CD8-positive, alpha-beta memory T cell (primary cell): ENCODE measurements around the gene DNAJC9. TPM values are rescaled to one million over a fixed set of nuclear protein-coding genes. Genes with fewer than 3 reads are reported as not detected.
"Not testable (repeated sequence)": the region's sequence is repeated elsewhere in the genome, so short reads cannot be mapped to it uniquely, and the experiment has no call there.

Experiments
- CTCF ChIA-PET: fragments of 350-600 bp; sonication (Branson Sonifier 250); formaldehyde crosslinking; loops from one replicate; lab custom pipeline; 2021; ENCODE audit warnings: antibody characterized with exemption; lab: Charles Lee
- POLR2A ChIA-PET: fragments of 350-600 bp; sonication (Branson Sonifier 250); formaldehyde crosslinking; loops from one replicate; lab custom pipeline; 2021; ENCODE audit warnings: antibody characterized with exemption; lab: Charles Lee
- DNase-seq, 5 donors: peaks; one replicate each; pipeline versions ENCODE4 v3.0.0 to v3.0.0-alpha.2; 2020 to 2022; ENCODE audit warnings: mixed read lengths in 1 of 5
- H3K27ac ChIP-seq: one replicate; pipeline ENCODE4 v1.7.0; 2013; ENCODE audit warnings: low read depth, mild to moderate bottlenecking, low read length, moderate library complexity
- H3K27me3 ChIP-seq: 2 replicates; pipeline ENCODE4 v1.7.0; 2013; ENCODE audit warnings: low read length, mild to moderate bottlenecking; ENCODE audit not compliant: insufficient read depth, poor library complexity, severe bottlenecking
- H3K36me3 ChIP-seq: 2 replicates; pipeline ENCODE4 v1.7.0; 2013; ENCODE audit warnings: mild to moderate bottlenecking, low read length, moderate library complexity; ENCODE audit not compliant: insufficient read depth
- H3K4me1 ChIP-seq: 2 replicates; pipeline ENCODE4 v1.7.0; 2013; ENCODE audit warnings: mild to moderate bottlenecking, low read length, moderate library complexity; ENCODE audit not compliant: insufficient read depth
- H3K4me3 ChIP-seq: 2 replicates; pipeline ENCODE4 v1.7.0; 2013; ENCODE audit warnings: mild to moderate bottlenecking, low read length
- H3K9me3 ChIP-seq: 2 replicates; pipeline ENCODE4 v1.7.0; 2013; ENCODE audit warnings: mild to moderate bottlenecking, low read length
- H3K27ac Mint-ChIP-seq, 8 donors: one replicate each; pipeline ENCODE4 v1.8.0; 2020 to 2021; ENCODE audit warnings: mixed read lengths in 8 of 8, mild to moderate bottlenecking in 6 of 8, inconsistent platforms in 3 of 8, moderate library complexity in 3 of 8
- H3K27me3 Mint-ChIP-seq, 2 donors: one replicate each; pipeline ENCODE4 v1.8.0; 2020 to 2021; ENCODE audit warnings: mixed read lengths in 2 of 2, mild to moderate bottlenecking in 1 of 2, moderate library complexity in 1 of 2
- H3K36me3 Mint-ChIP-seq, 3 donors: one replicate each; pipeline ENCODE4 v1.8.0; 2020 to 2021; ENCODE audit warnings: mixed read lengths in 3 of 3, inconsistent platforms in 1 of 3, mild to moderate bottlenecking in 1 of 3
- H3K4me1 Mint-ChIP-seq, 3 donors: one replicate each; pipeline ENCODE4 v1.8.0; 2020 to 2021; ENCODE audit warnings: mixed read lengths in 3 of 3, inconsistent platforms in 1 of 3, mild to moderate bottlenecking in 1 of 3
- H3K4me3 Mint-ChIP-seq, 7 donors: one replicate each; pipeline ENCODE4 v1.8.0; 2020 to 2021; ENCODE audit warnings: mixed read lengths in 7 of 7, mild to moderate bottlenecking in 6 of 7, moderate library complexity in 4 of 7, inconsistent platforms in 2 of 7
- H3K9me3 Mint-ChIP-seq, 5 donors: one replicate each; pipeline ENCODE4 v1.8.0; 2020 to 2022; ENCODE audit warnings: mixed read lengths in 5 of 5, mild to moderate bottlenecking in 3 of 5, moderate library complexity in 2 of 5, inconsistent platforms in 1 of 5
- polyA plus RNA-seq: library from polyadenylated mRNA; unstranded; fragments of 300-500 nt; fragmentation: Illumina TruSeq; gene quantifications from one replicate; pipeline ENCODE4 v1.2.3, GENCODE V29; 2021
- total RNA-seq, 2 experiments: library from RNA; stranded (reverse); gene quantifications; one replicate each; pipeline ENCODE4 v1.2.3, GENCODE V29; 2021

DNAJC9 gene
- total and polyA plus RNA-seq, 3 experiments from 2014 or later: 36.3 to 76.4 (median 75.0) TPM

GRCh38 chr10:73262880-73263555 is 16.0 kb upstream of the DNAJC9 start:
- Mint-ChIP-seq H3K27ac (no peak overlapping the region), H3K9me3 (peaks cover 0 to 10% (median 7%) of the 10 kb centered on the region in 5 donors), H3K4me1 (peaks cover 0 to 4% (median 3%) of the 10 kb centered on the region in 3 donors), H3K27me3 (peaks cover 0 to 4% of the 10 kb centered on the region in 2 donors), H3K36me3 (peaks cover 0 to 4% (median 0%) of the 10 kb centered on the region in 3 donors), H3K4me3 (no peak overlapping the region)
- H3K4me3 ChIP-seq: no peak overlapping the region
- H3K27me3 ChIP-seq: no peaks in the 10 kb centered on the region
- H3K9me3 ChIP-seq: no peaks in the 10 kb centered on the region
- CTCF ChIA-PET: interaction anchor here (1.0 to 1.8 kb wide), 3 partner anchors 28 to 381 kb away, joined by 3 to 5 read pairs (median 3); partner anchors contain the start of gene CFAP70
- no peaks in the 10 kb centered on the region for H3K4me1 ChIP-seq
- POLR2A ChIA-PET: no interaction called here
- H3K27ac ChIP-seq: no peak overlapping the region
- no peaks in the 10 kb centered on the region for H3K36me3 ChIP-seq
- no peak for DNase-seq

GRCh38 chr10:73262105-73262730 is 15.2 kb upstream of the DNAJC9 start:
- H3K27ac ChIP-seq: no peak overlapping the region
- DNase-seq: no peak
- CTCF ChIA-PET: interaction anchor here (1.8 kb wide), 1 partner anchor 382 kb away, joined by 5 read pairs; no protein-coding TSS in a partner anchor
- no peaks in the 10 kb centered on the region for H3K9me3 ChIP-seq
- H3K9me3 Mint-ChIP-seq: peaks cover 0 to 10% (median 7%) of the 10 kb centered on the region in 5 donors
- H3K27me3 Mint-ChIP-seq: peaks cover 0 to 4% of the 10 kb centered on the region in 2 donors
- no peak overlapping the region for H3K4me3 Mint-ChIP-seq
- H3K4me1 ChIP-seq: no peaks in the 10 kb centered on the region
- no peak overlapping the region for H3K27ac Mint-ChIP-seq
- H3K36me3 Mint-ChIP-seq: peaks cover 0 to 4% (median 0%) of the 10 kb centered on the region in 3 donors
- POLR2A ChIA-PET: no interaction called here
- no peaks in the 10 kb centered on the region for H3K36me3 ChIP-seq
- H3K4me1 Mint-ChIP-seq: peaks cover 0 to 4% (median 3%) of the 10 kb centered on the region in 3 donors
- H3K27me3 ChIP-seq: no peaks in the 10 kb centered on the region
- no peak overlapping the region for H3K4me3 ChIP-seq

- H3K4me3 Mint-ChIP-seq: no peak overlapping the region
- ChIA-PET POLR2A (no interaction called here), CTCF (no interaction called here)
- H3K36me3 Mint-ChIP-seq: peaks cover 0 to 4% (median 0%) of the 10 kb centered on the region in 3 donors
- H3K9me3 ChIP-seq: no peaks in the 10 kb centered on the region
- H3K36me3 ChIP-seq: no peaks in the 10 kb centered on the region
- no peak overlapping the region for H3K27ac Mint-ChIP-seq
- peaks cover 0 to 10% (median 7%) of the 10 kb centered on the region in 5 donors for H3K9me3 Mint-ChIP-seq
- H3K4me3 ChIP-seq: no peak overlapping the region
- DNase-seq: no peak
- peaks cover 0 to 4% of the 10 kb centered on the region in 2 donors for H3K27me3 Mint-ChIP-seq
- peaks cover 0 to 4% (median 3%) of the 10 kb centered on the region in 3 donors for H3K4me1 Mint-ChIP-seq
- H3K27ac ChIP-seq: no peak overlapping the region
- no peaks in the 10 kb centered on the region for H3K4me1 ChIP-seq
- no peaks in the 10 kb centered on the region for H3K27me3 ChIP-seq
These were observed 14.4 kb upstream of the DNAJC9 start for GRCh38 chr10:73261362-73261995.

GRCh38 chr10:73258612-73259011 is 11.6 kb upstream of the DNAJC9 start:
- H3K27me3 ChIP-seq, H3K4me3 ChIP-seq, H3K4me3 Mint-ChIP-seq, CTCF ChIA-PET, DNase-seq, H3K36me3 ChIP-seq, POLR2A ChIA-PET, H3K27ac ChIP-seq, H3K9me3 ChIP-seq, H3K4me1 ChIP-seq, H3K27me3 Mint-ChIP-seq, H3K4me1 Mint-ChIP-seq, H3K36me3 Mint-ChIP-seq: not testable (repeated sequence)
- peak overlapping the region in 2 of 8 donors; percentile 9 to 23 for H3K27ac Mint-ChIP-seq
- peaks cover 0 to 10% (median 7%) of the 10 kb centered on the region in 5 donors for H3K9me3 Mint-ChIP-seq

GRCh38 chr10:73253225-73253555 is 6.1 kb upstream of the DNAJC9 start:
- Mint-ChIP-seq H3K4me1 (peaks cover 26 to 40% (median 34%) of the 10 kb centered on the region in 3 donors), H3K27me3 (no peaks in the 10 kb centered on the region), H3K36me3 (peaks cover 0 to 35% (median 8%) of the 10 kb centered on the region in 3 donors), H3K9me3 (no peaks in the 10 kb centered on the region), H3K4me3 (peak overlapping the region; percentile 98 to 99 (median 99)), H3K27ac (peak overlapping the region; percentile 87 to 97 (median 95))
- no peaks in the 10 kb centered on the region for H3K36me3 ChIP-seq
- H3K27ac ChIP-seq: peak overlapping the region; percentile 92
- CTCF ChIA-PET: interaction anchor here (1.6 kb wide), 1 partner anchor 243 kb away, joined by 3 read pairs; the partner anchor contains the start of gene PPP3CB
- DNase-seq: no peak
- no peaks in the 10 kb centered on the region for H3K27me3 ChIP-seq
- H3K4me1 ChIP-seq: peaks cover 29% of the 10 kb centered on the region
- H3K9me3 ChIP-seq: no peaks in the 10 kb centered on the region
- H3K4me3 ChIP-seq: peak overlapping the region; percentile 90
- POLR2A ChIA-PET: interaction anchor here (1.7 kb wide), 1 partner anchor 243 kb away, joined by 4 read pairs; the partner anchor contains the start of gene PPP3CB

GRCh38 chr10:73252445-73253224 is 5.6 kb upstream of the DNAJC9 start, which contains the start of gene MRPS16:
Gene MRPS16 (minus strand): TSS chr10:73252644. CDS start chr10:73252482, 162 bp downstream.
- Mint-ChIP-seq H3K4me1 (peaks cover 28 to 45% (median 40%) of the 10 kb centered on the region in 3 donors), H3K27me3 (no peaks in the 10 kb centered on the region), H3K9me3 (no peaks in the 10 kb centered on the region), H3K36me3 (peaks cover 0 to 38% (median 8%) of the 10 kb centered on the region in 3 donors), H3K4me3 (peak within 1 kb of the TSS; percentile 98 to 99 (median 99)), H3K27ac (peak within 1 kb of the TSS; percentile 87 to 97 (median 95))
- CTCF ChIA-PET: interaction anchor here (1.6 kb wide), 1 partner anchor 244 kb away, joined by 3 read pairs; the partner anchor contains the start of gene PPP3CB
- Histone ChIP-seq H3K4me1 (peaks cover 34% of the 10 kb centered on the region), H3K9me3 (no peaks in the 10 kb centered on the region), H3K27me3 (no peaks in the 10 kb centered on the region), H3K27ac (peak within 1 kb of the TSS; percentile 92), H3K4me3 (peak within 1 kb of the TSS; percentile 90), H3K36me3 (no peaks in the 10 kb centered on the region)
- POLR2A ChIA-PET: interaction anchor here (1.7 kb wide), 1 partner anchor 244 kb away, joined by 4 read pairs; the partner anchor contains the start of gene PPP3CB
- peak; percentile 88 to 94 (median 92) for DNase-seq
